Raji (cell line): Measurements from ENCODE around the gene DUSP8.
"Not testable (repeated sequence)": the region's sequence is repeated elsewhere in the genome, so short reads cannot be mapped to it uniquely, and the experiment has no call there.

ENCODE experiments used
- POLR2A ChIP-seq: IDR thresholded peaks from 2 replicates; pipeline ENCODE4 v1.6.1; 2011; ENCODE audit warnings: low read depth, low read length, control low read depth; ENCODE audit not compliant: insufficient read depth

The DUSP8 gene

GRCh38 chr11:1584661-1585370 lies 12.7 kb upstream of the DUSP8 start, which contains the start of gene KRTAP5-1:
Gene KRTAP5-1, minus strand, starts transcription at chr11:1585283. Its CDS starts 34 bp downstream, at chr11:1585249.
- not testable (repeated sequence) for TF ChIP-seq POLR2A

GRCh38 chr11:1581976-1582375 lies 9.9 kb upstream of the DUSP8 start:
- TF ChIP-seq POLR2A = no peak

GRCh38 chr11:1576825-1577224 lies 4.8 kb upstream of the DUSP8 start:
- TF ChIP-seq POLR2A = no peak

- TF ChIP-seq POLR2A = no peak
Measured at GRCh38 chr11:1574933-1575242, 2.8 kb upstream of the DUSP8 start.

- no peak for TF ChIP-seq POLR2A
Measured at GRCh38 chr11:1574238-1574932, 2.3 kb upstream of the DUSP8 start.

GRCh38 chr11:1573903-1574237 lies 1.8 kb upstream of the DUSP8 start:
- TF ChIP-seq POLR2A = no peak

GRCh38 chr11:1573077-1573902 lies 1.2 kb upstream of the DUSP8 start:
- no peak for TF ChIP-seq POLR2A

GRCh38 chr11:1571760-1572196 lies 293 bp downstream of the DUSP8 start:
- no peak for TF ChIP-seq POLR2A

- no peak for TF ChIP-seq POLR2A
Measured at GRCh38 chr11:1570896-1571759, 943 bp downstream of the DUSP8 start.

GRCh38 chr11:1570531-1570895 lies 1.6 kb downstream of the DUSP8 start:
- TF ChIP-seq POLR2A = no peak

- no peak for TF ChIP-seq POLR2A
Measured at GRCh38 chr11:1570001-1570453, 2.0 kb downstream of the DUSP8 start.

- TF ChIP-seq POLR2A = no peak
Measured at GRCh38 chr11:1569251-1569780, 2.8 kb downstream of the DUSP8 start.

GRCh38 chr11:1568441-1568911 lies 3.6 kb downstream of the DUSP8 start:
- TF ChIP-seq POLR2A = no peak

- no peak for TF ChIP-seq POLR2A
Measured at GRCh38 chr11:1567721-1568100, 4.4 kb downstream of the DUSP8 start.
